Measurements from ENCODE around the gene ALPP. TPM values are rescaled to one million over a fixed set of nuclear protein-coding genes. Genes with fewer than 3 reads are reported as not detected.

ALPP gene
- total RNA-seq, 1 experiment from 2014 or later, result 0.20 TPM

- H3K4me3 Mint-ChIP-seq, result no peak overlapping the region
- no peaks in the 10 kb centered on the region for H3K36me3 Mint-ChIP-seq
- ATAC-seq (no peak), DNase-seq (ENCODE audit: low spot score) (no peak)
- ChIA-PET CTCF (interaction anchor here (0.7 to 1.8 kb wide), 2 partner anchors 31 to 236 kb away, joined by 3 to 6 read pairs; no protein-coding TSS in a partner anchor), POLR2A (interaction anchor here (0.6 kb wide), 1 partner anchor 48 kb away, joined by 4 read pairs; no protein-coding TSS in a partner anchor)
- TF ChIP-seq NFYB (CRISPR knock-in tag; conservative IDR thresholded peaks at IDR 0.05; ENCODE audit: low read depth) (no peak), ZNF219 (CRISPR knock-in tag; IDR thresholded peaks at IDR 0.05; ENCODE audit: borderline replicate concordance) (no peak), USF1 (CRISPR knock-in tag; IDR thresholded peaks at IDR 0.05) (no peak), ZNF512 (CRISPR knock-in tag; IDR thresholded peaks at IDR 0.05; ENCODE audit: borderline replicate concordance) (no peak), NFE2L1 (CRISPR knock-in tag; IDR thresholded peaks at IDR 0.05) (no peak), RORB (CRISPR knock-in tag; IDR thresholded peaks at IDR 0.05) (no peak), FOXK1 (CRISPR knock-in tag; IDR thresholded peaks at IDR 0.05) (no peak), ZNF281 (CRISPR knock-in tag; IDR thresholded peaks at IDR 0.05) (no peak), CDX4 (CRISPR knock-in tag; IDR thresholded peaks at IDR 0.05; ENCODE audit: borderline replicate concordance) (no peak), USF2 (CRISPR knock-in tag; IDR thresholded peaks at IDR 0.05) (no peak), FOXP4 (CRISPR knock-in tag; IDR thresholded peaks at IDR 0.05) (no peak), JUN (CRISPR knock-in tag; IDR thresholded peaks at IDR 0.05) (no peak), TP53 (CRISPR knock-in tag; IDR thresholded peaks at IDR 0.05) (no peak), ELF4 (CRISPR knock-in tag; IDR thresholded peaks at IDR 0.05; ENCODE audit: low read depth) (no peak), PRRX2 (CRISPR knock-in tag; IDR thresholded peaks at IDR 0.05) (no peak), CREM (CRISPR knock-in tag; IDR thresholded peaks at IDR 0.05) (no peak), IRF2 (CRISPR knock-in tag; IDR thresholded peaks at IDR 0.05; ENCODE audit: borderline replicate concordance, low read depth) (no peak)
- no peaks in the 10 kb centered on the region for H3K27me3 Mint-ChIP-seq (ENCODE audit: low read depth)
- H3K4me1 Mint-ChIP-seq, result peaks cover 9% of the 10 kb centered on the region; the same call in 1 of the 2 replicates
- H3K27ac Mint-ChIP-seq, result no peak overlapping the region
- H3K9me3 Mint-ChIP-seq, result no peaks in the 10 kb centered on the region
These were observed 19.9 kb downstream of the ALPP start for GRCh38 chr2:232398293-232399034.
